Stimulated activated CD4-positive, alpha-beta T cell treated with anti-CD3 and anti-CD28 coated beads, TNF-alpha, amount 100 ng/mL, for 48 hours (primary cell): ENCODE measurements around the gene ANGEL1.

ENCODE experiments used
- DNase-seq, 3 donors: peaks; one replicate each; pipeline ENCODE4 v3.0.0-alpha.2; 2020; ENCODE audit warnings: low read depth in 3 of 3

The ANGEL1 gene

DNA sequence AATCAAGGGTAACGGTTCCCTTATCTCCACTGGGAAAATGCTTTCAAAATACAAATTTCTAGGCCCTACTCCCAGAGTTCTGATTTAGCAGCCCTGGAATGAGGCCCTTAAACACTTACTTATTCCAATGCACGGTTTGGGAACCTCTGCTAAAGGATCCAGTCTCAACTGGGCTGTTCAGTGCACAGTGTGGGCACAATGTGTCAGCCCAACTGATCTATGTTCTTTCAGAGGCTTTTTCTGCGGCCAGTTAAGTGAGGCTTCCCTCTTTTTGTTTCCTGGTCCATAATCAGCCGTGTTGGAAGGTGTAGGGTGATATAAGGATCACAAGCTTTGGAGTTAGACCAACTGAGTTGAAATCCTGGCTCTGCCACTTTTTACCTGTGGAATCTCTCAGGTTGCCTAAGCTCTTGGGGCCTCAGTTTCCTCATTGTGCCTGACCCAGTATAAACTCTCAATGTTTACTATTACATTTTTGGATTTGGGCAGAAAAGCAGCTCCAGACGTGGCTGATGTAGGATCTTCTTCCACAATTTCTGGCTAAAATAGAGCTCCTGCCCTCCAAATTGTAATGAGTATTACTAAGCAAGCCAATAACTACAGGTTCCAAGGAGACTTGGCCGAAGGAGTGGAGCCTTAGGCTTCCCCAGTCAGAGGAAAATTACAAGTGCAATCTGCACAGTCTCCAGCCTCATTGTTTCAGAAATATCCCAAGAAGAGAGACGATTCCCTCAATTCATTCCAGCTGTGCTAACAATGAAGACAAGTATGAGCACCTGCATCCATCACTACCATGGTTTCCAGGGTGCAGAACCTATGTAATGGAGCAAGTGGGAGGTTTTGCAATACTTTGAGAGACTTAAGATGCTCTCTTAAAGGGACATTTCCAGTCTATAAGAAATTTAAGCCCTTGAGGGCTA lies 2.3 kb upstream of the ANGEL1 start:
- DNase-seq: no peak

DNA sequence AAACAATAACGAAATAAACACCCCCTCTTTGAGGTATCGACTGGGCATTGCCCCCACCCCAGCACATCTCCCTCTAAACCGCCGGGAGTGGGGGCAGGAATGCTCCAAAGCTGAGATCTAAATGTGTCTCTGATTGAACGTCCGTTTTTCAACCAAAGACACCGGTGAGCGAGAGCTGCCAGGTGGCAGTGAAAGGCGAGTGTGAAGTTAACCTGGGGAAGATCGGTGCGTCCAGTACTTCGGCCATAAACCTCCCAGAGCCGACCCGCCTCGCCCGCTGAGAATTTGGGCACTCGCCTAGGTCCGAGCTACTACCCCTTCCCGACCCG lies 625 bp downstream of the ANGEL1 start:
- DNase-seq: no peak

GRCh38 chr14:76811561-76811960 lies 1.1 kb downstream of the ANGEL1 start:
- no peak for DNase-seq

- peak in 1 of 3 donors; percentile 10 for DNase-seq
Observed at GRCh38 chr14:76810953-76811400, 1.7 kb downstream of the ANGEL1 start.

GRCh38 chr14:76810525-76810924 lies 2.2 kb downstream of the ANGEL1 start:
- no peak for DNase-seq

DNA sequence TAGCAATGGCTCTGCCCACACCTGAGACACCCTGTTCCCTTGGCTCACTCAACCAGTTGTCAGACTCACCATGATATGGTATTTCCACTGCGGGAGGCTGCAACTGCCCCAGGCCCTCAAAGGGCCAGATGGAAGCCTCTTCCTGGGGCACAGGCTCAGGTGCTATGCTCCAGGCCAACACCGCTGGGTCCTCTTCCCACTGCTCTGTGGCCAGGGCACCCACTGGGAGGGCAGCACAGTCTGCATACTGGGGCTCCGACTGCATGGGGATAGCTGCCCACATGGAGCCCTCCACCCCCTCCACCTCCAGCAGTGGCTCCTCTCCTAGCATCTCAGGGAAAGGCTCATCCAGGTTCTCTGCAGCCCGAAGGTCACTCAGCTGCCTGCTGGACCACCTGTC lies 3.7 kb downstream of the ANGEL1 start:
- no peak for DNase-seq

- DNase-seq: no peak
Observed at GRCh38 chr14:76808011-76808410, 4.7 kb downstream of the ANGEL1 start.

- DNase-seq: no peak
Observed at GRCh38 chr14:76806446-76806845, 6.2 kb downstream of the ANGEL1 start.

DNA sequence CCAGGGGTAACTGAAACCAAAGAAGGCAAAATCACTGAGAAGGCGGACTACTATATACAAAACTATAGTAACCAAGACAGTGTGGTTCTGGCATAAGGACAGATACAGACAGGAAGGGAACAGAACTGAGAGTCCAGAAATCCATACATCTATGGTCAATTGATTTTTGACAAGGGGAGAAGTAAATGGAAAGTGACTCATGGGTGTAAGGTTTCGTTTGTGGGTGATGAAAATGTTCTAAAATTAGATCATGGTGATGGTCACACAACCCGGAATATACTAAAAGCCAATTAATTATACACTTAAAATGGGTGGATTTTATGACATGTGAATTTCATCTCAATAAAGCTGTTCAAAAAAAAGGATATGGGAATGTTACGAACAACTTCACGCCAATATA lies 18.7 kb downstream of the ANGEL1 start:
- DNase-seq: no peak

DNA sequence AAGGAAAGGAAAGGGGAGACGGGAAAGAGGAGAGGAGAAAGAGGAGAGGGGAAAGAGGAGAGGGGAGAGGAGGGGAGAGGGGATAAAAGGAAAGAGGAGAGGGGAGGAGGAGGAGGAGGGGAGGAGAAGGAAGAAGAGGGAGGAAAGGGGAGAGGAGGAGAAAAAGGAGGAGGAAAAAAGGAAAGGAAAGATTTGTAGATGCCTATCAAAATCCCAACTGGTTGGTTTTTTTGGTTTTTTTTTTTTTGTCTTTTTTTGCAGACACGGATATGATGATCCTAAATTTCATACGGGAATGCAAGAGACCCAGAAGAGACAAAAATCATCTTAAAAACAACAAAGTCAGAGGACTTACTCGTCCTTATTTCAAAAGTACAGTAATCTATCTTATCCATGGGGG lies 19.4 kb downstream of the ANGEL1 start:
- DNase-seq: no peak

DNA sequence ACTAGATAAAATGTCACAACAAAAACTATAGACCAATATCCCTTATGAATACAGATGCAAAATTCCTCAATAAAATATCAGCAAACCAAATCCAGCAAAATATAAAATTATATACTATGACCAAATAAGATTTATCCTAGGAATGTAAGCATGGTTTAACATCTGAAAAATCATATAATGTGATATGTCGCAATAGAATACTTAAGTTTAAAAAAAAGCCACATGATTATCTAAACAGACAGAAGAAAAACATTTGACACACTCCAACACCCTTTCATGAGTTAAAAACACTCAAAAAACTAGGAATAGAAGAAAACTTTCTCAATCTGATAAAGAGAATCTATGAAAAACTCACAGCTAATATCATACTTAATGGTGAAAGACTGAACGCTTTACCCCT lies 20.3 kb downstream of the ANGEL1 start:
- DNase-seq: no peak

DNA sequence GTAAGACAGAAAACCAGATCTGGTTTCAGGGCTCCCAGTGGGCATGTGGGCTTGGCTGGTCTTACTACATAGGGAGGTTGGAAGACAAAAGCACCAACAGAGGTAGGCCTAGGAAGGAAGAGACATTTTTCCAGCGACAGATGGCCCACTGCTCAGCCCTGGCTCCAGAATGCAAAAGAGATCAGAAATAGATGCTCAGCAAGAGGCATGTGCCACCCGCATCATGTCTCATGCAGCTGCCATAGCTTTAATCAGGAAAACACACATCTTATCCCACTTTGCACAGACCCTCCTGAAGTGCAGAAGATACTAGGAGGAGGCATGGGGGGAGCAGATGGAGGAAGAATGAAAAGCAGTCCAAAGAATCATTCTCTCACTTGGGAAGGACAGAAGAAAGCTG lies 26.1 kb downstream of the ANGEL1 start:
- DNase-seq: no peak

GRCh38 chr14:76784881-76785280 lies 27.8 kb downstream of the ANGEL1 start:
- peak; percentile 25 to 52 (median 37) for DNase-seq

DNA sequence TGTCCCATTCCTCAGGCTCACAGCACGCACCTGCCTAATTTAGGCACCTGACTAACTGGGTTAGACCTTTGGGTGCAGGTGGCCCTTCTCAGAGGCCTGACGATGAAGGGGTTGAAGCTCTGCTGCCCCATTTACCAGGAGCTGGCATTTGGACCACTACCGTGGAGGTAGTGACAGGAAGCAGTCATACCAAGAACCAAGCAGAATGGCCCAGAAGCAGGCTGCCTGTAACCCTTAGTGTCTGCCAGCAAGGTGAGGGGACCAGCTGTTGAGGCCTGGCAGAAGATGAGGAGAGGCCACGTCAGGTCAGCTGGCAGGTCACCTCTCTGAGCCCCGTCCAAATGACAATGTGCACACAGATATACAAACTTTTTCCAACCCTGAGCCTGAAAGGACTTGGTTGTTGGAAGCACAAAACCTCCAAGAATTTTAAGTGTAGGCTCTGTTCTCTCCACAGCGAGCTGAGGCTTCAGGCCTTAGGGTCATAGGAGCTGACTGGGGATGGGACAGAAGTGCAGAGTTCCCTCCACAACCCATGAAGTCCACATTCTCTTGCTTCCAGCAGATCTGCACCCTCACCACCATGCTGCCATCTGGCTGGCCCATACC lies 28.3 kb downstream of the ANGEL1 start:
- DNase-seq: no peak

GRCh38 chr14:76782885-76783566 lies 29.7 kb downstream of the ANGEL1 start:
- no peak for DNase-seq

DNA sequence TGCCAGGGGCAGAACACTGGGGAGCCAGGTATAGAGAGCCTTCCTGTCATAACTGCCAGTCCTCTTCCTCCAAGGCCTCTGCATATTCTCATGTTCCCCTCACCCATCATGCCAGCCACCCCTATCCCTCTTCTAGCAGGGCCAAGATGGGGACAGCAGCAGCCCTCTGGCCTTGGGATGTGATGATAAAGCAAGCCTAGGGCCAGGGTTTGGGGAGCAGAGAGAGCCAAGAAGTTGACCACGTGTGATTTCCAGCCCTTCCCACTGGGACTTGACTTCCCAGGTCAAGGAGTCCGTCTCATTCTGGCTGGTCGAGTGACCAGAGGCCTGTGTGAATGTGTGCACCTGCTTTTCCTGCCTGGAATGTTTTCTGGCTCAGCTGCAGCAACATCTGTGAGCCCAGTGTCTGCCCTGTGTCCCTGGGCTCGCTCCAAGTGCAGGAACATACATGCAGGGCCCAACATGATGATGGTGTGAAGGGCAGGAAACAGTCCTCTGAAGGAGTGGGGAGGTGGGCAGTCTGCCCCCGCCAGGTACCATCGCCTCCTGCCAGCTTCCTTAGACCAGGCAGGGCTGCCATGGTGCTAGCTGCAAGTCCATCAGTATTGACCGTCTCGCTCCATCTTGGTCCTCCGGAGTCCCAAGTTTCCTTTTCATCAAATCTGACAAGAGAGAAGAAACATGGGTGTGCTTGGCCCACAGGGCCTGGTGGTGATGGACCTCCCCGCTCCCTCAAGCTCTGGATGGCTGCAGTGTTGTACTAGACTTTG lies 30.4 kb downstream of the ANGEL1 start:
- no peak for DNase-seq

DNA sequence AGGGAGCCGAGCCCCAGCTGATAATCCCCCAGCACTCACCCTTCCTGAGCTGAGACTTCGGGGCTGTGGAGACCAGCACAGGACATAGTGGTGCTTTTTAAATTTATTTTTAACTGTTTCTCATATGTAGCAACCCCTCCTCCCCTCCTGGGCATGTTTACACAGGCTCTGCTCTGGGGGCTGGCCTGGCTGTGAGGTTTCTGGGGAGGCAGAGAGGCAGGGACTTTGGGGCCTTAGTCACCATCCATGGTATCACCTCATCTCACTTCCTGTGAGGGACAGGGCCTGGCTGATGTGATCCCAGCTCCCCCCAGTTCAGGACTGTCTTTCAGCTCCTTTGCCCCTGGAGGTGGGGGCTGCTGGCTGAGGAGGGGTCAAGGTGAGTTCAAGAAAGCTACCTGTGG lies 31.0 kb downstream of the ANGEL1 start:
- DNase-seq: no peak

- no peak for DNase-seq
Observed at GRCh38 chr14:76780875-76781647, 31.6 kb downstream of the ANGEL1 start.

DNA sequence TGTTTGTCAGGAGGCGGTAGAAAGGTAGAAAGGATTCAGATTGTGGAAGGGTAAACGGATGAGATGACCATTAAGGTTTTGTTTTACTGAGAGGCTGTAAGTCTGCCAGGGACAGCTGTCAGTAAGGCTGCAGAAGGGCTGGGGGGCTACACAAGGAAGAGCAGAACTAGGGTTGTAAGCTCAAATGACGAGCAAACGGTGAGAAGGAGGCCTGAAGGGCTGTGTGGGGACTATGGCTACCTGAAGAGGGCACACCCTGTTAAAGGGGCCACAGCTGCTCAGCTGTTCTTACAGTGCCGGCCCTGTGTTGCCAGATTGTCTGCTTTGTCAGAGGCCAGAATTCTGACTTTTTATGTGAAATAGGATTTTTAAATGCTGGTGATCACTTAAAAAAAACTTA lies 32.3 kb downstream of the ANGEL1 start:
- no peak for DNase-seq

GRCh38 chr14:76780058-76780345 lies 32.7 kb downstream of the ANGEL1 start:
- no peak for DNase-seq

DNA sequence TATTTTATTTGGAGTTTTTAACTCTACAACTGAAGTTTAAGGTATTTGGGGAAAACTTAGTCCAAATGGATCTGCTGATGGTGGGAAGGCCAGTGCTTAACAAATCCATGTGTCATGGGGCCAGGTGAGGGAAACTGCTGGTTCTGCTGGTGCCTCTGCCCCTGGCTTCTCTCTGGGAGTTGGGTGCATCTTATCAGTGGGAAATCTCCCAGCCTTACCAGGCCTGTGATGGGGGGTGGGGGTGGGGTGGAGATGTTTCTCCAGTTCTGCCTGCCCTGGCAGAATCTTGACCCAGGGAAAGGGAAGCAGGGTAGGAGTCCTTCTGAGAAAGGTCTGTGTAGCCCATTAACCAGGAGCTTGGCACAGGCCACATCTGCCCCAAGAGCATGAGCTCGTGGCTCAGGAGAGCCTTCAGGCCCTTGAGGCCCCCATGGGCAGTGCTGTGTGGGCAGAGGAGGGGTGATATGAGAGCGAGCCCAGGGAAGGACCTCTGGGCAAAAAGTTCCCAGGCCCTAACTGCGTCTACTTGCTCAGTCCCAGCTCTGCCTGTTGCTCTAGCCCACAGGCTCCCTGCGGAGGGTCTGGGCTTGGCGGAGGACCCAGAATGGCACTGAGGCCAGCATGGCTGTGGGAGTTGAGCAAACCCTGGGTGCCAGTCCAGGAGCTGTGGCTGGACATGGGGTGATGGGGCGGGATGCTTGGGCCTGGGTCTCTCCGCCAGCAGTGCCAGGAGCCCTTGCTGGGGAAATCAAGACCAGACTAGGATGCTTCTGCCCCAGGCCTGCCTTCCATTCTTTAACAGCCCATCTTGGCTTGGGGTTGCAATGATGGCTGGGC lies 33.2 kb downstream of the ANGEL1 start:
- DNase-seq: no peak
